ENCODE measurements around the gene PACSIN3.
A peak's percentile ranks its signal among the peaks of the same experiment; 100 is the strongest.

The PACSIN3 gene

DNA sequence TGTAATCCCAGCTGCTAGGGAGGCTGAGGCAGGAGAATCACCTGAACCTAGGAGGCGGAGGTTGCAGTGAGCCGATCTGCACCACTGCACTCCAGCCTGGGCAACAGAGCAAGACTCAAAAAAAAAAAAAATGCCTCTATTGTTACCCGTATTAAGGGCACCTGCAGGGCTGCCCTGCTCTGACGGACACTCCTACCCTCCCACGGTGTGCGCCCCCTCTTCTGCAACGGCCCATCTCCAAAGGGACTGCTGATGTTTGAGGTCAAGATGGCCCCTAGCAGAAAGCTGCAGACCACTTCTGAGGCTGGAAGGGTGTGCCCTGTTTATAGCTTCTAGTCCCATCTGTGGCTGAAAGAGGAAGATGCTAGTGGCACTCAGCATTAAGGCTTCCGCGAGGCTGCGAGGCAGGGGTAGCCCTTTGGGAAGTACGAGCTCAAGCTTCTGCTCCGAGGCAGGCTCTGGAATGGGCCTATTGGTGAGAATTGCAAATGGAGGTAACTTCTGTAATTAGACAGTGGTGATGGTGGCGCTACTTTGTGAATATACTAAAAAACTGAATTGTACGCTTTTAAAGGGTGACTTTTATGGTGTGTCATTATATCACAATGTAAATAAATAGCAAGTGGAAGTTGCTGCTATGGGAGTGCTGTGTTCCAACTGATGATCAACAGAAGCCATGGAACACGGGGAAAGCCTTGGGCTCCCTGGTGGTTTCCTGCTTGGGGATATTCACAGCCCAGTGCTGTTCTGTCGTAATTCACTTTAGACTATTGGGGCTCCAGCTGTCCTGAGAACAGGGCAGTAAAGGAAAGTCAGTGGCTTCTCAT lies 33.9 kb downstream of the PACSIN3 start:
- DNase-seq = no peak

DNA sequence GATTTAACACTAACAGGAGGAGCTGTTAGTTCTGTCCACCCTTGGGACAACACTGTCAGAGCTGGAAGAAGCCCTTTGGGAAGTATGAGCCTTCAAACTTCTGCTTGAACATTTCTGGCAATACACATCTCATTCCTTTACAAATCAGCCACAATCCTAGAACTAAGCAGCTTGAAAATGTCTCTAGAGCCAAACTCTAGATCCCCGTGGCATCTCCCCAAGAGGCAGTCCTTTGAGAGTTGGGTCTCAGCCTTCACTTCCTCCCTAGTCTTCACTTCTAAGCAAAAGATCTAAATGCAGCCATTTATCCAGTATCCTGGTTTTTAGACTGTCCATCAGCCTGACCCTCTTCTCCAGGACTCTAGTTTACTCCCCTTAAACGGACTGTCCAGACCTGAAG lies 36.5 kb downstream of the PACSIN3 start:
- DNase-seq = no peak

DNA sequence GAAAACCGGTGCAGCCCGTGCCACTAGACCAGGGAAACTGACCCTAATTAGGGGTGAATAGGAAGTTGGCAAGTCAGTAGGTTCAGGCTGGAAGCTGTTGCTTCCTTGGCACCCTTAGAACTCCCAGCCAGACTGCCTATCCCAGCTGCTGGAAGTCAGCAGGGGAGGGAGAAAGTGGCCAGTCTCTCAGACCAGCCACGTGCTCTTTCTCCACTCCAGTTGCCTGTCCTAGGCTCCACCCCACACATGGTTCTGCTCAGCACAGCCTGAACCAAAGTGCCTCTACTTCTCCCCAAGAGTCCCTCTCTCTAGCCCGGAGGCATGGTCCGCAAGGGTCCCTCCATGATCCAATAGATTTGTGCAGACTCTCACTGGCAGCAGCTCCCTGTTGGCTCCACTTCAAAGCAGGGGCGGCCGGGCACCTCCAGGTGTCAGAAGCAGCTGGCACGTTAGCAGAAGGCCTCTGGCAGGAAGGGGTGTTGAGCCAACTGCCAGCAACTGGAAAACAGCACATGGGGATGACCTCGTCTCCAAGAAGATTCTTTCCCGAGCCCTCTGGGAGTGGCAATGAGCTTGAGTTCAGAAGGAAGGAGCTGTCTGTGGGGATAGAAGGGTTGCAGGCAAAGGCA lies 37.2 kb downstream of the PACSIN3 start:
- peak; percentile 9 for DNase-seq

DNA sequence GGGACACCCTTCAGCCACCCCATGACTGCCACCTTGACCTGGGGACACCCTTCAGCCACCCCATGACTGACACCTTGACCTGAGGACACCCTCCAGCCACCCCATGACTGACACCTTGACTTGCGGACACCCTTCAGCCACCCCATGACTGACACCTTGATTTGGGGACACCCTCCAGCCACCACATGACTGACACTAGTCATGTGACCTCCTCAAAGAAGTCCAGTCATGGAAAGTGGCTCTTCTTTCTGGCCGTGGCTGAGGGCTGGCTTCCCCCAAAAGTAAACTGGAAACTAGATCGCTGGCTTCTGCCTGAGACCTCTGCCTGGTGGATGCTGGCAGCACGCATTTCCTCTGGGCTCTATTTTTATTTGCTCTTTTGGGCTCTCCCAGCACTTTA lies 38.0 kb downstream of the PACSIN3 start:
- no peak for DNase-seq

DNA sequence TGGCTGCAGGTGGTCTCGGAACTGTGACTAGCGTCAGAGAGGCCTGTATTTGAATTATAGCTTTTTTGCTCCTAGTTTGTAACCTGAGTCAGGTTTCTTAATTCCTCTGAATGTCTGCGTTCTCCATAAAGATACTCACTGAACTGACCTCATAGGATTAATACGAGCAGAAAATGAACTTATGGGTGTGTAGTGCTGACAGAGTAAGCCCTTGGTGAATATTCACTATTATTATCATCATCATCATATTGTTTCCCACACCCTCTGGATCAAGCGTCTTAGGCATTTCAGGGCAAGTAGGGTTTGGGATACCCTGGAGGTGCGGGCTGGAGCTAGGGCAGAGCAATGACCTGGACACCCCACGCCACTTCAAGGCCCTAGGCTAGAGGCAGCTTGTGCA lies 38.6 kb downstream of the PACSIN3 start:
- DNase-seq = no peak

DNA sequence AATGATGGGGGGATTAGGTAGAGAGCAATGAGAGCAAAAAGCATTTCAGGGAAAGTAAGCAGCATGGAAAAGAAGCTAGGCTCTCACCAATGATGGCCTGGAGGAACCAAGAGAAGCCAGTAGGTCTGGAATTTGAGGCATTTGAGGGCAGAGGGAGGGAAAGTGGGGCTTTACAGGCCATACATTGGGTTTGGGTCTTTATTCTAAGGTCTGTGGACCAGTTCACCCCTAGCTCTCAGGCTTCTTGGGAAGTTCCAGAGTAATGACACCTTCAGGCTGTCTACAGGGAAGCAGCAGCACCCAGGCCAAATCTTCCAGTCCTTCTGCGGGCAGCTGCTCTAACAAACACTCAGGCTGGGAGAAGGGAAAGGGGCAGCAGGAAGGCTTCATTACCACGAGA lies 39.0 kb downstream of the PACSIN3 start:
- no peak for DNase-seq

DNA sequence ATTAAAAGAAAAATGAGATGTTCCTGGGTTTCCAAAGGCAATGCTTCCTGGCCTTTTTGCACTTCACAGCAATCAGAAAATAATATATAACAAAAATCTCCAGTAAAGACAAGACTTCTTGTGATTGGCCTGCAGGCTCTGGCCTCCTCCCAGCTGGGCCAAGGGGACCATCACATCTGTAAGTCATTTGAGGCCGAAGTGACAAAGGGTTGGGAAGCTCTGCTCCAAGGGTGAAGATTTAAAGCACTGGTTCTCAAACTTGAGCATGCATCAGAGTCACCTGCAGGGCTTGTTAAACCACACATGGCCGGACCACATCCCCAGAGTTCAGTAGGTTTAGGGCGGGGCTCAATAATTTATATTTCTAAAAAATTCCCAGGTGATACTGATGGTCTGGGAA lies 41.7 kb downstream of the PACSIN3 start:
- DNase-seq = no peak

DNA sequence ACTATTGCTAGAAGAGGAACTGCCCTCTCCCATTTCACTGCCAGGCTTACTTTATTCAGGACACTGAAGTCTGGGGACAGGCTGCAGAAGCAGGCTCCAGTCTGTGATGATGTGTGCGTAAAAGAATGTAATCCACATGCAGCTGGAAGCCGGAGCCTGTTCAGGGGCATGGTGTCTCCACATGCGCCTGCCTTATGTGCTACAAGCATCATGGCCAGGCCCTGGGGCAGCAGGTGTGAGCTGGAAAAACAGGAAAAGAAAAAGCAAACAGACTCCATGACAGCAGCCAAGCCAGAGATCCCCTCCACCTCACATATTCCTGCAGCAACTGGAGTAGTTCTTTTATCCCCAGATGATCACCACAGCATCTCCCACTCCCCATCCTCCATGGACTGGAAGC lies 42.9 kb downstream of the PACSIN3 start:
- DNase-seq = peak; percentile 42

DNA sequence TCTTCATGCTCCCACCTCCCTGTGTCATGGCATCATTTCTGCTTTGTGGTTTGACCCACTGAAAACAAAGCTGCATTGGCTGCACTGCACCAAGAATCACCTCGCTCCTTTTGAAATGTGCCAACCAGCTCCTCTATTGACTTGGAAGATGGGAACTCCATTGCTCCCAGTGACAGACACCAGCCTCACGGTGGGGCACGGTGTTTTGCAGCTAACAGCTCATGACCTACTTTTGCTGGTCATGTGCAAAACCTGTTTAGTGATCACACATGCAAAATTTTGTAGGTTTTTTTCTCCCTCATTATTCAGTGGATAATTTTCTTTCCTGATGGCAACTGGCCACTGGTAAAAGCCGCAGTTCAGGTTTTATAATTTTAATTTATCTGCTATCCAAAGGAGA lies 46.4 kb downstream of the PACSIN3 start:
- no peak for DNase-seq

DNA sequence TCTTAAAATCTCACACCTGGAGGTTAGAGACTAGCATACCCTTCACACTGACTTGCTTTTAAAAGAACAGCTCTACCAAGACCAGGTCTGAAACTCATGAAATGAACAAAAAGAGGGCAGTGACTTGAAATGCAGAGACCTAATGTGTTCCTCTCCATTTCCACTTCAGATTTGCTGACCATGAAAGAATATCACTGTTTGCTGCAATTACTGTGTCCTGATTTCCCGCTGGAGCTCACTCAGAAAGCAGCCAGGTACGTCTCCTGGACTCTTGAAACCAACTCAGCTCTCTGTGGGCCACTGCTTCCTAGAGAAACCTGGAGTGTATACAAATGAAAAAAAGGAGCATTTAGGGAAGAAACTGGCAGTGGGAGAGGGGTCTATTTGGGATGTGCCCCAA lies 48.8 kb downstream of the PACSIN3 start:
- DNase-seq = no peak

DNA sequence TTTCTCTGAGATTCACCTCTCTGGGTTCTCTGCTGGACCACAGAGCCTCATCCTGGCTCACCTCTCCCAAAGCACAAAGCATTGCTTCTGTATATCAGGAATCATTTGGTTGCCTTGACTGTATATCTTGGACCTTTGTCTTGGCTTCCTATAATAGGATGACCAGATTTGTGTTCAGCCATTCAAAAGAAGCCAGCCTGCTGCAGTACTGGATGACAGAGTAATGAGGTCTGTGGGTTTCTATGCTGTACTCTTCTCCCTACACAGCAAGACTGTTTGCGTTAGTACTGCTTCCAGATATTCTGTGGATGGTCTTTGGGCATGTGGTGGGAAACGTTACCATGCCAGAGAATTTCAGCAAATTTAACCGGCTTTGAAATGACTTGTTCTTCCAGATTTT lies 49.3 kb downstream of the PACSIN3 start:
- no peak for DNase-seq

DNA sequence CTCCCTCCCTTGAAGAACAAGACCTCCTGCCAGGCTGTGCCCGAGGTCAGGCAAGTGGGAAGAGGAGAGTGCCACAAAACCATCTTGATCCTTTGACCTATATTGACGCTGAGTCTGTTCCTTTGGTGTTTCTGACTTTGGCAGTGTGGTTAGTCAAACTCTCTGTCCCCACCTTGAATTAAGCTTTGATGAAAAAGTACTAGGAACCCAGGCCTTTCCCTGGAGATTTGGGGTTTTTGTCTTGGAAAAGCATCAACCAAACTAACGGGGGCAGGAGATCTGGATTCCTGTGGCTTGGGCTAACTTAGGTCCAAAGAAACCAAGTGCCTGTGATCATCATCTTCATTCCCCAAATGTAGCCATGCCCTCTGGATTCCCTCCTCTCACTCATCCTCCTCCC lies 49.9 kb downstream of the PACSIN3 start:
- no peak for DNase-seq

DNA sequence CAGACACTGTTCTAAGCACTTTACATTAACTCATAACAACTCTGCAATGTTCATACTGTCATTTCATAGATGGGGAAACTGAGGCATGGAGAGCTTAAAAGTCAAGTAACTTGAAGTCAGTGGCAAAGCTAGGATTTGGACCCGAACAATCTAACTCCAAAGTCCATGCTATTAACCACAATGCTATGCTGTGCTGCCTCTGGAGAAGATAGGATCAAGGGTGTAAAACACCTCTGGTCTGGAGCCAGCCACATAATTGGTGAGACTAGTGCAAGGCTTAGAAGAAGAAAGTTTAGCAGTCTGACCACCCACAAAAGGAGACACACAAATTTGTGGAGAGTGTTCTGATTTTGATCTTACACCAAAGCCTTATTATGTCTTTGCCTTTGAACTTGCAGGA lies 53.3 kb downstream of the PACSIN3 start:
- no peak for DNase-seq

DNA sequence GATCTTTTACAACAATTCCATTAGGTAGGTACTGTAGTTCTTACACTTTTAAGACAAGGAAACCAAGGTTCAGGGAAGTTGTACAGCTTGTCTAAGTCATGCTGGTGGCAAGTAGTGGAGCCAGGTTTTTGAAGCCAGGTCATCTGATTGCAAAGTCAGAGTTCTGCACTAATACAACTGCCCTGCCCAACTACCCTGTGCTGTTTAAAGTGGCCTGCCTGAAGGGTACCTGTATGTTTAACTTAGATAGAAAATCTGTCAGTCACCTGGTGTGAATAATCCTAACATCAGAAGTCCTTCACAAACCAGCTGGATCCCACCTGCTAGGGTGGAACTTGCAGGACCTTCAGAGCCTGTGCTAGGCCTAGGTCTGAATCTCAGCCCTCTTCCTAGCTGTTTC lies 53.7 kb downstream of the PACSIN3 start:
- DNase-seq = no peak

DNA sequence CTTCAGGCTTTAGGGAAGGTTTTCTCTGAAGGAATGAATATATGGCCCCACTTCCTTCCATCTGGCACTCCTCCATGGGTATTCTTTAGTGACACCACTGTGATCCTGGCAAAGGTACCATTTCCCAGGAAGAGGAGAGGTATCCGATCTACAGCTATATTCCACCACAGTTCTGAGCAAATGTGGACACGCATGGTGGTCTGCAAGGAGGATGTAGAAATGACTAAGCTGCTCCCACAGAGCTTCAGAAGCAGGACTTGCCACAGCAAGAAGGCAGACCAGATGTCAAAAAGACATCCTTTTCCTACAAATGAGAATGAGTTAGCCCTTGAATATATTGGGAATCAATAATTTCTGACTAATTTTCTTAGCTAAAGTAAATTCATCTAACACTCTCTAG lies 55.1 kb downstream of the PACSIN3 start:
- DNase-seq = no peak

DNA sequence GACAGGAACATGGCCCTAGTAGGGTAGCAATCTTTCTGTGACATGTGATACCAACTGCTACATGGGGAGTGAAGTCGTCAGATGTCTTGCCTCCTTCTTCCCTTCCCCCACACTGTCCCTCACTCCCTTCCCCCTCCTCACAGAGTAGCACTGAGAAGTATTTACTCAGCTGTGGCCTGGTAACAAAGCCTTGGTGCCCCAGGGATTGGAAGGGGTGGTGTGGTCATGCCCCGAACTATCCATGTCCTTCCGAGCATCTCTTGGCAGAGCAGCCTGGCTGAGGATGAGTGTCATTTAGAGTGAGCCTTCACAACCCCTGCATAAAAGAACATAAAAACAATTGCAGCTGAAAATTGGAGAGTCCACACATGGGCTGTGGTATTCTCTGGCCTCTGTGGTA lies 55.7 kb downstream of the PACSIN3 start:
- DNase-seq = no peak
